Adipocyte (in vitro differentiated cells): ENCODE measurements around the gene AP2M1.

ENCODE experiments used
- DNase-seq: peaks from one replicate; pipeline ENCODE4 v3.0.0-alpha.2; 2015; ENCODE audit warnings: low read depth
- H3K27me3 ChIP-seq: replicated peaks from 2 replicates; pipeline ENCODE4 v1.7.0; 2013; ENCODE audit warnings: mild to moderate bottlenecking, low read length, moderate library complexity; ENCODE audit not compliant: control insufficient read depth, insufficient read depth
- H3K36me3 ChIP-seq: 2 replicates; pipeline ENCODE4 v1.7.0; 2013; ENCODE audit warnings: low read length, mild to moderate bottlenecking, moderate library complexity; ENCODE audit not compliant: control insufficient read depth, insufficient read depth, severe bottlenecking
- H3K4me1 ChIP-seq: 2 replicates; pipeline ENCODE4 v1.7.0; 2013; ENCODE audit warnings: mild to moderate bottlenecking, low read length, moderate library complexity; ENCODE audit not compliant: control insufficient read depth, insufficient read depth
- H3K4me3 ChIP-seq: 2 replicates; pipeline ENCODE4 v1.7.0; 2013; ENCODE audit warnings: mild to moderate bottlenecking, low read length, moderate library complexity
- H3K9ac ChIP-seq: 2 replicates; pipeline ENCODE4 v1.7.0; 2013; ENCODE audit warnings: mild to moderate bottlenecking, low read length, moderate library complexity
- H3K9me3 ChIP-seq: 2 replicates; pipeline ENCODE4 v1.7.0; 2013; ENCODE audit warnings: mild to moderate bottlenecking, low read length, moderate library complexity; ENCODE audit not compliant: control insufficient read depth

Gene AP2M1

GRCh38 chr3:184183679-184184078 lies 9.0 kb downstream of the AP2M1 start:
- H3K36me3 ChIP-seq, result peaks cover 79% of the 10 kb centered on the region
- peaks cover 38% of the 10 kb centered on the region for H3K4me1 ChIP-seq
- no peak overlapping the region for H3K4me3 ChIP-seq
- H3K9ac ChIP-seq, result peak overlapping the region; percentile 1
- no peak for DNase-seq
- H3K9me3 ChIP-seq, result no peaks in the 10 kb centered on the region
- H3K27me3 ChIP-seq, result no peaks in the 10 kb centered on the region

DNA sequence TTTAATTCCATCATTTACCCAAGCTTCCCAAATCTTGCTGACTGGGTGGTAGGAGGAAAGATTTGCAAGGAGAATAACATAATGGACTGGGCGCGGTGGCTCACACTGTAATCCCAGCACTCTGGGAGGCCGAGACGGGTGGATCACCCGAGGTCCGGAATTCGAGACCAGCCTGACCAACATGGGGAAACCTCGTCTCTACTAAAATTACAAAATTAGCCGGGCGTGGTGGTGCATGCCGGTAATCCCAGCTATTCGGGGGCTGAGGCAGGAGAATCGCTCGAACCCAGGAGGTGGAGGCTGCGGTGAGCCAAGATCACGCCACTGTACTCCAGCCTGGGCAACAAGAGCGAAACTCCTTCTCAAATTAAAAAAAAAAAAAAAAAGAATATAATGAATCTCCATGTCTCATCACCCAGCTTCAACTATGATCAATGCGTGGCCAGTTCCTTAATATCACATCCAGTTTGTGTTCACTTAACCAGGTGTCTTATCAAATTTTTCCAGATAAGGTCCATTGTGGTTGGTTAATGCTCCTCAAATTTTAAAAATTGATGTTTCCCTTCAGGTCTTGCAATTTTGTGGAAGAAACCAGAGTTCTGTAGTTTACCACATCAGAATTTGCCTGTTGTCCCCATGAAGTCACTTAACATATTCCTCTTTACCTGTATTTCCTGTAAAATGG lies 10.0 kb downstream of the AP2M1 start:
- Histone ChIP-seq H3K36me3 (peaks cover 79% of the 10 kb centered on the region), H3K4me3 (no peak overlapping the region), H3K9me3 (no peaks in the 10 kb centered on the region), H3K9ac (peak overlapping the region; percentile 84), H3K4me1 (peaks cover 29% of the 10 kb centered on the region), H3K27me3 (no peaks in the 10 kb centered on the region)
- no peak for DNase-seq

DNA sequence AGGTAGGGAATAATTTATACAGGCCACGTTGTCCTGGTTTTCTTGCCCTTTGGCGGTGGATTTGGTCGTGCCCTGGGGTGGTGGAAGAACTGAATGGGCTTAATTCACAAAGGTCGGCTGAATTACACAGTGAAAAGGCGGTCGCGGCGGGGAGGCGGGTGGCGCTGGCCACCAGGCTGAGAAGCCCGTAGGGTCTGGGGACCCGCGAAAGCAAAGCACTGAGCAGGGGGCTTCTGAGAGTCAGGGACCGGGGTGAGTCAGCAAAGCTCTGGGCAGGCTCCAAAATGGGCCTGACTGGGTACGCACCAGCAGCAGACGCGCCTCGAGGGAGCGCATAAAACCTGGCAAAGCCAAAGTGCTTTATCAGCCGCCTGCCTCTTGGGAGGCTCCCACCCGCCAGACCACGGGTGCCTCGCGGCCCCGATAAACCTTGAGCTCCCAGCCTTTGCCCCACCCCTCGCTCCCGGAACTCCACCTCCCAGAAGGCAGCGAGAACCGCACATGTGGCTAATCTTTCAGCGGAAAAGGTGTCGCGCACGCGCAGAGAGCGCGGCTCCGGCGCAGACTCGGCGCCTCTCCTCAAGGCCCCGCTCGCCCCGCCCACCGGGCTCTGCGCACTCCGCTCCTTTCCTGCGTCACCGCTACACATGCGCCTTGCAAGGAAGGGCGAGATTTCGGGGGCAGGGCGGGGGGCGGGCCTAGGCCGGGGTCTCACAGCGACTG lies 11.0 kb downstream of the AP2M1 start:
- peak; percentile 100 for DNase-seq
- Histone ChIP-seq H3K4me3 (peak overlapping the region; percentile 93), H3K4me1 (peaks cover 21% of the 10 kb centered on the region), H3K9ac (peak overlapping the region; percentile 98), H3K9me3 (no peaks in the 10 kb centered on the region), H3K27me3 (no peaks in the 10 kb centered on the region), H3K36me3 (peaks cover 79% of the 10 kb centered on the region)

DNA sequence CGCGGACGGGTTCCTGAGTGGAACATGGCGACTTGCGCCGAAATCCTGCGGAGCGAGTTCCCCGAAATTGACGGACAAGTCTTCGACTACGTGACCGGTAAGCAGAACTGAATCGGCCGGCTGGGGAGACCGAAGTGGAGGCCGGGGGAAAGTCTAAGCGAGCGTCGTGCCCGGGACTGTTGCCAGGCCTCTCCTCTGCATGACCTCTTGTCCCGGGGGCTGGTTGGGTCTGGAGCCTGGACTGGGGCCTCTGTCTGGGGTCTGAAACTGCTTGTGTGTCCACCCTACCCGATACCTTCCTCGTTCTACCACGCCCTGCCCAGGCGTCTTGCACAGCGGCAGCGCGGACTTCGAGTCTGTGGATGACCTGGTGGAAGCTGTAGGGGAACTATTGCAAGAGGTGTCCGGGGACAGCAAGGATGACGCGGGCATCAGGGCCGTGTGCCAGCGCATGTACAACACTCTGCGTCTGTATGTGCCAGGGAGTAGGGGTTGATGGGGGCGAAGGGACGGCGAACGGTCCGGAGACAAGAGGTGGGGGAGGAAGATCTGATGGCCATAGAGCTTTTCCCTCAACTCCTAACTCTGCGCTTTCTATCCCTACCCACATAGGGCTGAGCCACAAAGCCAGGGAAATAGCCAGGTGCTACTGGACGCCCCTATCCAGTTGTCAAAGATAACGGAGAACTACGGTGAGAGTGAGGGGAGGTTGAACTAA lies 11.7 kb downstream of the AP2M1 start, which contains the start of gene ABCF3:
ABCF3 (plus strand) TSS at position 16 of the 718 bp plus-strand sequence; CDS start at position 25, 9 bp downstream.
- Histone ChIP-seq H3K4me1 (peaks cover 21% of the 10 kb centered on the region), H3K36me3 (peaks cover 79% of the 10 kb centered on the region), H3K9me3 (no peaks in the 10 kb centered on the region), H3K9ac (peak within 1 kb of the TSS; percentile 98), H3K4me3 (peak within 1 kb of the TSS; percentile 93), H3K27me3 (no peaks in the 10 kb centered on the region)
- peak; percentile 75 for DNase-seq

GRCh38 chr3:184186902-184187207 lies 12.2 kb downstream of the AP2M1 start:
- peak overlapping the region; percentile 93 for H3K4me3 ChIP-seq
- H3K27me3 ChIP-seq, result no peaks in the 10 kb centered on the region
- H3K4me1 ChIP-seq, result peaks cover 21% of the 10 kb centered on the region
- peak overlapping the region; percentile 98 for H3K9ac ChIP-seq
- DNase-seq, result peak; percentile 21
- peaks cover 79% of the 10 kb centered on the region for H3K36me3 ChIP-seq
- no peaks in the 10 kb centered on the region for H3K9me3 ChIP-seq

GRCh38 chr3:184188080-184188479 lies 13.4 kb downstream of the AP2M1 start:
- Histone ChIP-seq H3K36me3 (peaks cover 79% of the 10 kb centered on the region), H3K27me3 (no peaks in the 10 kb centered on the region), H3K4me3 (no peak overlapping the region), H3K9me3 (no peaks in the 10 kb centered on the region), H3K4me1 (peaks cover 21% of the 10 kb centered on the region), H3K9ac (no peak overlapping the region)
- no peak for DNase-seq

- peaks cover 79% of the 10 kb centered on the region for H3K36me3 ChIP-seq
- H3K9me3 ChIP-seq, result no peaks in the 10 kb centered on the region
- peaks cover 21% of the 10 kb centered on the region for H3K4me1 ChIP-seq
These were observed 14.8 kb downstream of the AP2M1 start for GRCh38 chr3:184189421-184189820.

GRCh38 chr3:184192889-184193288 lies 18.2 kb downstream of the AP2M1 start:
- no peak overlapping the region for H3K9ac ChIP-seq
- H3K36me3 ChIP-seq, result peaks cover 87% of the 10 kb centered on the region
- H3K4me1 ChIP-seq, result no peaks in the 10 kb centered on the region
- H3K27me3 ChIP-seq, result no peaks in the 10 kb centered on the region
- no peak overlapping the region for H3K4me3 ChIP-seq
- no peak for DNase-seq
- no peaks in the 10 kb centered on the region for H3K9me3 ChIP-seq

More at GRCh38 chr3:184189421-184189820, 14.8 kb downstream of the AP2M1 start:
- H3K27me3 ChIP-seq, result no peaks in the 10 kb centered on the region
- no peak overlapping the region for H3K4me3 ChIP-seq
- no peak overlapping the region for H3K9ac ChIP-seq
- DNase-seq, result no peak

- no peaks in the 10 kb centered on the region for H3K27me3 ChIP-seq
- H3K4me3 ChIP-seq, result no peak overlapping the region
- DNase-seq, result no peak
- H3K36me3 ChIP-seq, result peaks cover 75% of the 10 kb centered on the region
- H3K4me1 ChIP-seq, result no peaks in the 10 kb centered on the region
- H3K9me3 ChIP-seq, result no peaks in the 10 kb centered on the region
- H3K9ac ChIP-seq, result no peak overlapping the region
These were observed 19.4 kb downstream of the AP2M1 start for GRCh38 chr3:184193991-184194539.

GRCh38 chr3:184196536-184196935 lies 21.9 kb downstream of the AP2M1 start:
- no peak for DNase-seq
- Histone ChIP-seq H3K4me3 (no peak overlapping the region), H3K9me3 (no peaks in the 10 kb centered on the region), H3K36me3 (peaks cover 51% of the 10 kb centered on the region), H3K9ac (no peak overlapping the region), H3K27me3 (no peaks in the 10 kb centered on the region), H3K4me1 (no peaks in the 10 kb centered on the region)

GRCh38 chr3:184198509-184198908 lies 23.9 kb downstream of the AP2M1 start:
- no peak overlapping the region for H3K4me3 ChIP-seq
- no peak overlapping the region for H3K9ac ChIP-seq
- H3K36me3 ChIP-seq, result peaks cover 31% of the 10 kb centered on the region
- H3K9me3 ChIP-seq, result no peaks in the 10 kb centered on the region
- DNase-seq, result no peak
- no peaks in the 10 kb centered on the region for H3K27me3 ChIP-seq
- no peaks in the 10 kb centered on the region for H3K4me1 ChIP-seq
